Keratinocyte (primary cell): ENCODE results near the gene FBXW12. TPM values are rescaled to one million over a fixed set of nuclear protein-coding genes. Genes with fewer than 3 reads are reported as not detected.

Experiments
- DNase-seq: peaks from one replicate; pipeline ENCODE4 v3.0.0-alpha.2; 2011; ENCODE audit warnings: low read depth, missing footprints, low spot score
- FAIRE-seq: peaks from 2 replicates; lab custom pipeline; 2011; peaks lifted over from hg19 to GRCh38; lab: Jason Lieb, UNC
- H2AFZ ChIP-seq: 2 replicates; pipeline ENCODE4 v1.6.0; 2012; ENCODE audit warnings: low read length, control low read depth, inconsistent platforms; ENCODE audit not compliant: control insufficient read depth
- H3K27ac ChIP-seq: 2 replicates; pipeline ENCODE4 v1.5.1; 2011; ENCODE audit warnings: low read length; ENCODE audit not compliant: control insufficient read depth, insufficient read depth
- H3K27me3 ChIP-seq: 3 replicates; pipeline ENCODE4 v1.6.0; 2011; ENCODE audit warnings: low read length; ENCODE audit not compliant: control insufficient read depth, insufficient read depth; ENCODE audit errors: extremely low read depth
- H3K36me3 ChIP-seq, 2 experiments: 2 replicates in 1 of 2; 3 replicates in 1 of 2; pipeline ENCODE4 v1.5.1; 2011; ENCODE audit warnings: low read length in 2 of 2, mild to moderate bottlenecking in 1 of 2; ENCODE audit not compliant: control insufficient read depth in 2 of 2, insufficient read depth in 2 of 2; ENCODE audit errors: extremely low read depth in 1 of 2
- H3K4me1 ChIP-seq: 3 replicates; pipeline ENCODE4 v1.5.1; 2011; ENCODE audit warnings: low read length; ENCODE audit not compliant: control insufficient read depth, insufficient read depth; ENCODE audit errors: extremely low read depth
- H3K4me2 ChIP-seq: 3 replicates; pipeline ENCODE4 v1.6.0; 2011; ENCODE audit warnings: low read depth, low read length; ENCODE audit not compliant: control insufficient read depth, insufficient read depth; ENCODE audit errors: extremely low read depth
- H3K4me3 ChIP-seq, 3 experiments: fragments of 200-600 bp in 1 of 3; sonication (generic) in 1 of 3; 2 replicates in 2 of 3; 3 replicates in 1 of 3; pipeline ENCODE4 v1.5.1; 2011 to 2016; ENCODE audit warnings: low read length in 3 of 3, mild to moderate bottlenecking in 3 of 3, control low read depth in 2 of 3, inconsistent platforms in 1 of 3, low read depth in 1 of 3, mixed read lengths in 1 of 3, mixed run types in 1 of 3, moderate library complexity in 1 of 3; ENCODE audit not compliant: control insufficient read depth in 2 of 3, insufficient read depth in 2 of 3; ENCODE audit errors: extremely low read depth in 1 of 3
- H3K79me2 ChIP-seq: 2 replicates; pipeline ENCODE4 v1.6.0; 2012; ENCODE audit warnings: low read length; ENCODE audit not compliant: control insufficient read depth, insufficient read depth
- H3K9ac ChIP-seq: 3 replicates; pipeline ENCODE4 v1.6.0; 2011; ENCODE audit warnings: low read length; ENCODE audit not compliant: control insufficient read depth, insufficient read depth; ENCODE audit errors: extremely low read depth
- H3K9me1 ChIP-seq: 3 replicates; pipeline ENCODE4 v1.6.0; 2011; ENCODE audit warnings: low read length; ENCODE audit not compliant: control insufficient read depth, insufficient read depth; ENCODE audit errors: extremely low read depth
- H3K9me3 ChIP-seq: 2 replicates; pipeline ENCODE4 v1.5.1; 2012; ENCODE audit warnings: low read depth, low read length; ENCODE audit not compliant: control insufficient read depth
- H4K20me1 ChIP-seq: 3 replicates; pipeline ENCODE4 v1.6.0; 2011; ENCODE audit warnings: low read length; ENCODE audit not compliant: control insufficient read depth, insufficient read depth; ENCODE audit errors: extremely low read depth
- EZH2 ChIP-seq: IDR thresholded peaks from one replicate; pipeline ENCODE4 v1.6.1; 2012; ENCODE audit warnings: inconsistent platforms, mild to moderate bottlenecking, low read length, moderate library complexity
- dilution Hi-C: fragments of 300-500 bp; cut with MboI; formaldehyde crosslinking; loops from one replicate; pipeline ENCODE4 v1.7.0; 2020; ENCODE audit warnings: low sequenced_read_pairs; ENCODE audit not compliant: extremely low pct_ligation_motif_present
- polyA plus RNA-seq, 5 experiments: library from polyadenylated mRNA; depleted of rRNA in 3 of 5; stranded (reverse) in 3 of 5; stranded (forward) in 1 of 5; unstranded in 1 of 5; fragments of >200 nt; gene quantifications; 1 replicate in 1 of 5; 2 replicates in 3 of 5; 3 replicates in 1 of 5; pipeline versions ENCODE4 v1.2.1 to v1.2.3, GENCODE V29; 2011 to 2012; ENCODE audit warnings: missing spikeins in 2 of 5, low read depth in 1 of 5, low replicate concordance in 1 of 5
- TF ChIP-seq, protein P1 (sequence below), 3 experiments: IDR thresholded peaks in 1 of 3; conservative IDR thresholded peaks in 1 of 3; optimal IDR thresholded peaks in 1 of 3; 2 replicates in 2 of 3; 3 replicates in 1 of 3; pipeline versions ENCODE3 to v1.5.1; 2011; ENCODE audit warnings: low read length in 3 of 3, mild to moderate bottlenecking in 3 of 3, moderate library complexity in 2 of 3, control low read depth in 1 of 3, inconsistent platforms in 1 of 3; ENCODE audit not compliant: insufficient read depth in 2 of 3; ENCODE audit errors: extremely low read depth in 1 of 3

The FBXW12 gene
- polyA plus RNA-seq, 1 donor (not counting 4 experiments of a cell fraction or from before 2014, with no cell fraction given) = not detected

DNA sequence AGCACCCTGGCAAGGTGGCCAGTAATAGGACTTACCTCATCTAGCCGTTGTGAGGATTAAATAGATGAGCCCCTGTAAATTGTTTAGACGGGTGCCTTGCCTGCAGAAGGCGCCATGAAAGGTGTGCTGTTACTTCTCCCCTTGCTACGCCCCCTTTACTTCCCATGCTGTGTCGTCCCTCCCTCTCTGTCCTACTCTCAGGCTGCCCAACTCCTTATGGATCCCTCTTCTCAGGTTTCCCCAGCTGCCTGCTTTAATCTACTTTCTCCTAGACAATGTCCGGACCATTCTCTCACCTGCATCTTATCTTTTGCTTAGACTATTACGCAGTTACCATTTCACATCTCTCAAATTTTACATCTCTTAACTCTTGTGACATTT, 1.7 kb upstream of the FBXW12 start:
- Histone ChIP-seq H3K4me1 (no peaks in the 10 kb centered on the region), H2AFZ (no peak overlapping the region), H3K9me1 (no peaks in the 10 kb centered on the region), H3K27me3 (no peaks in the 10 kb centered on the region), H3K4me3 (no peak overlapping the region), H4K20me1 (no peaks in the 10 kb centered on the region), H3K79me2 (no peaks in the 10 kb centered on the region), H3K27ac (no peak overlapping the region), H3K36me3 (no peaks in the 10 kb centered on the region), H3K9me3 (no peaks in the 10 kb centered on the region), H3K9ac (no peak overlapping the region), H3K4me2 (no peak overlapping the region)
- FAIRE-seq (no peak), DNase-seq (no peak)
- dilution Hi-C loops = no loop called here
- TF ChIP-seq, protein P1, sequence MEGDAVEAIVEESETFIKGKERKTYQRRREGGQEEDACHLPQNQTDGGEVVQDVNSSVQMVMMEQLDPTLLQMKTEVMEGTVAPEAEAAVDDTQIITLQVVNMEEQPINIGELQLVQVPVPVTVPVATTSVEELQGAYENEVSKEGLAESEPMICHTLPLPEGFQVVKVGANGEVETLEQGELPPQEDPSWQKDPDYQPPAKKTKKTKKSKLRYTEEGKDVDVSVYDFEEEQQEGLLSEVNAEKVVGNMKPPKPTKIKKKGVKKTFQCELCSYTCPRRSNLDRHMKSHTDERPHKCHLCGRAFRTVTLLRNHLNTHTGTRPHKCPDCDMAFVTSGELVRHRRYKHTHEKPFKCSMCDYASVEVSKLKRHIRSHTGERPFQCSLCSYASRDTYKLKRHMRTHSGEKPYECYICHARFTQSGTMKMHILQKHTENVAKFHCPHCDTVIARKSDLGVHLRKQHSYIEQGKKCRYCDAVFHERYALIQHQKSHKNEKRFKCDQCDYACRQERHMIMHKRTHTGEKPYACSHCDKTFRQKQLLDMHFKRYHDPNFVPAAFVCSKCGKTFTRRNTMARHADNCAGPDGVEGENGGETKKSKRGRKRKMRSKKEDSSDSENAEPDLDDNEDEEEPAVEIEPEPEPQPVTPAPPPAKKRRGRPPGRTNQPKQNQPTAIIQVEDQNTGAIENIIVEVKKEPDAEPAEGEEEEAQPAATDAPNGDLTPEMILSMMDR (optimal IDR thresholded peaks at IDR 0.05 in 1 of 3, IDR thresholded peaks at IDR 0.05 in 1 of 3, conservative IDR thresholded peaks at IDR 0.05 in 1 of 3; ENCODE audit: extremely low read depth in 1 of 3, insufficient read depth in 2 of 3, low read length in 3 of 3) = no peak
- TF ChIP-seq EZH2 = no peak

DNA sequence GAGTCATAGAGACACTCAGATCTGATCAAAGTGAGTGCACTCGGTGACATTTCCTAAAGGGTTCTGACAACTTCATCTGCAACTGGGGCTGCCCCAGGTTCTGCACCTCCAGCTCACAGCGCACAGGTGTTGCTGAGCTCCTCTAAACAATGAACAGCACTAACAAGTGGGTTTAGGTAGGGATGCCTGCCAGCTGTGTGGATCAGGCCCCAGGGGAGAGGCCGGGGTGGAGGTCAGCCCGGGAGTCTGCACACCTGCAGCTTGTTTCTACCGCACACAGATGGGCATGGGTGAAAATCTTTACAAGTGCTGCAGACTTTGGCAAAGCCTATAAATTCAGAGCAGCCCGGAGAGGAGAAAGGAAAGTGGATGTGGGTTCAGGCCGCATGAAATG, 355 bp downstream of the FBXW12 start:
- H3K4me3 ChIP-seq = no peak overlapping the region
- H3K9me3 ChIP-seq = no peaks in the 10 kb centered on the region
- no peak overlapping the region for H3K9ac ChIP-seq
- H3K27ac ChIP-seq = no peak overlapping the region
- H2AFZ ChIP-seq = no peak overlapping the region
- no peaks in the 10 kb centered on the region for H3K9me1 ChIP-seq
- H3K36me3 ChIP-seq = no peaks in the 10 kb centered on the region
- H3K4me2 ChIP-seq = no peak overlapping the region
- no peaks in the 10 kb centered on the region for H3K79me2 ChIP-seq
- FAIRE-seq (no peak), DNase-seq (no peak)
- no peaks in the 10 kb centered on the region for H3K4me1 ChIP-seq
- H4K20me1 ChIP-seq = no peaks in the 10 kb centered on the region
- TF ChIP-seq EZH2 = no peak
- TF ChIP-seq, protein P1 (optimal IDR thresholded peaks at IDR 0.05 in 1 of 3, IDR thresholded peaks at IDR 0.05 in 1 of 3, conservative IDR thresholded peaks at IDR 0.05 in 1 of 3; ENCODE audit: extremely low read depth in 1 of 3, insufficient read depth in 2 of 3, low read length in 3 of 3) = no peak
- H3K27me3 ChIP-seq = no peaks in the 10 kb centered on the region
- dilution Hi-C loops = no loop called here
